SK-N-SH (cell line): Measurements from ENCODE around the gene FIGNL2. TPM values are rescaled to one million over a fixed set of nuclear protein-coding genes. Genes with fewer than 3 reads are reported as not detected.

Experiments used
- CTCF ChIA-PET: fragments of 300-600, 350-600 bp; formaldehyde crosslinking; extraction: SDS; loops from one replicate; lab custom pipeline; 2021; lab: Yijun Ruan, JAX
- POLR2A ChIA-PET: fragments of 350-600 bp; sonication (Branson Sonifier 250); formaldehyde crosslinking; extraction: SDS; loops from one replicate; lab custom pipeline; 2020; ENCODE audit warnings: antibody characterized with exemption, inconsistent platforms; lab: Yijun Ruan, JAX
- DNase-seq: peaks from one replicate; pipeline ENCODE4 v3.0.0; 2012
- H2AFZ ChIP-seq: fragments of 200-600 bp; sonication (generic); 2 replicates; pipeline ENCODE4 v1.8.1; 2016; ENCODE audit warnings: antibody characterized with exemption, mild to moderate bottlenecking, low read depth
- H3F3A ChIP-seq: fragments of 200-600 bp; sonication (generic); replicated peaks from 2 replicates; pipeline ENCODE3; 2016; ENCODE audit warnings: antibody characterized with exemption, mild to moderate bottlenecking; ENCODE audit not compliant: insufficient read depth
- H3K27ac ChIP-seq, 2 experiments: fragments of 200-500 bp in 1 of 2; fragments of 200-600 bp in 1 of 2; sonication (Bioruptor generic) in 1 of 2; sonication (generic), shearing (Covaris generic) in 1 of 2; 2 replicates each; pipeline versions ENCODE4 v1.5.1 to v1.6.1; 2014 to 2016; ENCODE audit warnings: low read depth in 2 of 2, inconsistent platforms in 1 of 2, low read length in 1 of 2, mild to moderate bottlenecking in 1 of 2, mixed read lengths in 1 of 2
- H3K27me3 ChIP-seq: fragments of 200-600 bp; sonication (generic), shearing (Covaris generic); 2 replicates; pipeline ENCODE4 v1.6.1; 2016; ENCODE audit warnings: mixed run types; ENCODE audit not compliant: insufficient read depth
- H3K36me3 ChIP-seq, 2 experiments: fragments of 200-500 bp in 1 of 2; fragments of 200-600 bp in 1 of 2; sonication (Bioruptor generic) in 1 of 2; sonication (generic) in 1 of 2; replicated peaks in 1 of 2; 2 replicates each; pipeline versions ENCODE3 to v1.5.1; 2014 to 2016; ENCODE audit warnings: low read length in 1 of 2, mild to moderate bottlenecking in 1 of 2; ENCODE audit not compliant: insufficient read depth in 2 of 2, control insufficient read depth in 1 of 2
- H3K4me1 ChIP-seq, 2 experiments: fragments of 200-500 bp in 1 of 2; fragments of 200-600 bp in 1 of 2; sonication (Bioruptor generic) in 1 of 2; sonication (generic), shearing (Covaris generic) in 1 of 2; 2 replicates each; pipeline versions ENCODE4 v1.5.1 to v1.6.1; 2014 to 2016; ENCODE audit warnings: low read depth in 1 of 2, low read length in 1 of 2, mixed run types in 1 of 2; ENCODE audit not compliant: insufficient read depth in 2 of 2, control insufficient read depth in 1 of 2
- H3K4me2 ChIP-seq: fragments of 200-600 bp; sonication (generic), shearing (Covaris generic); 2 replicates; pipeline ENCODE4 v1.6.1; 2017; ENCODE audit warnings: mixed run types
- H3K4me3 ChIP-seq, 2 experiments: fragments of 200-500 bp in 1 of 2; fragments of 200-600 bp in 1 of 2; sonication (Bioruptor generic) in 1 of 2; sonication (generic), shearing (Covaris generic) in 1 of 2; 2 replicates each; pipeline versions ENCODE4 v1.5.1 to v1.8.1; 2014 to 2016; ENCODE audit warnings: low read depth in 2 of 2, inconsistent platforms in 1 of 2, low read length in 1 of 2, mild to moderate bottlenecking in 1 of 2, mixed read lengths in 1 of 2, moderate library complexity in 1 of 2
- H3K79me2 ChIP-seq: fragments of 200-600 bp; sonication (generic); 2 replicates; pipeline ENCODE4 v1.8.1; 2017; ENCODE audit warnings: mild to moderate bottlenecking; ENCODE audit not compliant: insufficient read depth
- H3K9ac ChIP-seq: fragments of 200-600 bp; sonication (generic); 2 replicates; pipeline ENCODE4 v1.6.1; 2017; ENCODE audit warnings: mixed run types
- H3K9me2 ChIP-seq: fragments of 200-600 bp; sonication (generic); 2 replicates; pipeline ENCODE4 v1.6.1; 2017; ENCODE audit warnings: mixed run types
- H3K9me3 ChIP-seq: fragments of 200-600 bp; sonication (generic); 2 replicates; pipeline ENCODE4 v1.6.1; 2017; ENCODE audit warnings: mixed run types, mild to moderate bottlenecking, moderate library complexity
- H4K20me1 ChIP-seq: fragments of 200-600 bp; sonication (generic); 2 replicates; pipeline ENCODE4 v1.6.1; 2017; ENCODE audit warnings: mild to moderate bottlenecking, mixed run types; ENCODE audit not compliant: insufficient read depth
- CHD2 ChIP-seq: fragments of 150-350 bp; IDR thresholded peaks from 2 replicates; pipeline ENCODE4 v1.6.1; 2018; ENCODE audit warnings: low read length; ENCODE audit not compliant: partially characterized antibody
- EP300 ChIP-seq, 2 experiments: IDR thresholded peaks; 2 replicates each; pipeline versions ENCODE4 v1.4.0 to v1.6.1; 2012; ENCODE audit warnings: borderline replicate concordance in 1 of 2, low read depth in 1 of 2, low read length in 1 of 2
- EZH2phosphoT487 ChIP-seq: fragments of 200-600 bp; sonication (generic); IDR thresholded peaks from 2 replicates; pipeline ENCODE4 v1.6.1; 2017; ENCODE audit warnings: low read depth, mixed run types, mild to moderate bottlenecking, antibody characterized with exemption, moderate library complexity, borderline replicate concordance
- FOXJ3 ChIP-seq: sonication (generic); formaldehyde crosslinking; IDR thresholded peaks from 2 replicates; pipeline ENCODE4 v1.5.1; 2020; ENCODE audit warnings: mild to moderate bottlenecking, missing genetic modification reagents
- FOXM1 ChIP-seq: IDR thresholded peaks from 2 replicates; pipeline ENCODE4 v1.4.0; 2012; ENCODE audit warnings: low read depth, mild to moderate bottlenecking
- GATA2 ChIP-seq: sonication (generic); formaldehyde crosslinking; IDR thresholded peaks from 2 replicates; pipeline ENCODE4 v1.5.0; 2020; ENCODE audit warnings: mild to moderate bottlenecking, missing genetic modification reagents
- IRF3 ChIP-seq: fragments of 150-350 bp; IDR thresholded peaks from 2 replicates; pipeline ENCODE4 v1.6.1; 2016; ENCODE audit warnings: mild to moderate bottlenecking, low read depth, low read length
- MAX ChIP-seq: IDR thresholded peaks from 2 replicates; pipeline ENCODE4 v1.4.0; 2012; ENCODE audit warnings: low read depth
- MXI1 ChIP-seq: IDR thresholded peaks from 2 replicates; pipeline ENCODE4 v1.6.1; 2012; ENCODE audit warnings: mild to moderate bottlenecking, low read depth, low read length, improper control_type of control experiment
- NFIC ChIP-seq: IDR thresholded peaks from 2 replicates; pipeline ENCODE4 v1.4.0; 2012; ENCODE audit warnings: borderline replicate concordance
- PBX3 ChIP-seq: IDR thresholded peaks from 2 replicates; pipeline ENCODE4; 2012
- POLR2AphosphoS5 ChIP-seq: IDR thresholded peaks from 2 replicates; pipeline ENCODE4 v1.6.1; 2012; ENCODE audit warnings: low read depth, low read length
- RAD21 ChIP-seq: IDR thresholded peaks from 2 replicates; pipeline ENCODE4 v1.6.1; 2012; ENCODE audit warnings: mild to moderate bottlenecking, low read length
- REST ChIP-seq: IDR thresholded peaks from 2 replicates; pipeline ENCODE4 v1.6.1; 2012; ENCODE audit warnings: mild to moderate bottlenecking, low read depth, low read length, moderate library complexity
- RXRA ChIP-seq: IDR thresholded peaks from 2 replicates; pipeline ENCODE4 v1.4.0; 2012; ENCODE audit warnings: low read depth, mild to moderate bottlenecking, borderline replicate concordance
- SIN3A ChIP-seq: IDR thresholded peaks from 2 replicates; pipeline ENCODE4 v1.6.1; 2012; ENCODE audit warnings: low read depth, mild to moderate bottlenecking, low read length, moderate library complexity, borderline replicate concordance
- SMC3 ChIP-seq: IDR thresholded peaks from 2 replicates; pipeline ENCODE4 v1.6.1; 2012; ENCODE audit warnings: low read depth, low read length, improper control_type of control experiment
- TAF1 ChIP-seq: IDR thresholded peaks from 2 replicates; pipeline ENCODE4 v1.6.1; 2012; ENCODE audit warnings: low read depth, mild to moderate bottlenecking, low read length, moderate library complexity, borderline replicate concordance
- USF1 ChIP-seq: IDR thresholded peaks from 2 replicates; pipeline ENCODE4 v1.4.0; 2012; ENCODE audit warnings: low read depth, borderline replicate concordance
- USF2 ChIP-seq: fragments of 150-350 bp; IDR thresholded peaks from 2 replicates; pipeline ENCODE4 v1.6.1; 2017; ENCODE audit warnings: antibody characterized with exemption, low read length, low read depth, borderline replicate concordance
- WGBS: methylation state at CpG from one replicate; pipeline ENCODE4 v1.1.6; 2017; ENCODE audit warnings: low lambda C conversion rate; 5-methylcytosine and 5-hydroxymethylcytosine counted together
- polyA plus RNA-seq, 3 experiments: library from polyadenylated mRNA; depleted of rRNA; stranded (reverse); fragments of >200 nt; gene quantifications; 2 replicates each; pipeline ENCODE4 v1.2.3, GENCODE V29; 2012

FIGNL2 gene
- polyA plus RNA-seq, 1 of the 3 experiments (the other 2 are of a cell fraction): 0.05 TPM

GRCh38 chr12:51809193-51809592 is 39.3 kb downstream of the FIGNL2 start:
- Histone ChIP-seq H3K9ac (no peak overlapping the region), H3K9me3 (no peaks in the 10 kb centered on the region), H3K36me3 (peaks cover 5 to 21% of the 10 kb centered on the region in 2 experiments), H3K9me2 (no peaks in the 10 kb centered on the region), H3K27ac (no peak overlapping the region), H3K4me1 (peaks cover 0 to 3% of the 10 kb centered on the region in 2 experiments; a peak in 1 of 4 replicates), H3K4me2 (no peak overlapping the region), H3K27me3 (no peaks in the 10 kb centered on the region), H4K20me1 (no peaks in the 10 kb centered on the region), H3F3A (peaks cover 11% of the 10 kb centered on the region), H3K4me3 (no peak overlapping the region), H3K79me2 (no peaks in the 10 kb centered on the region), H2AFZ (no peak overlapping the region)
- DNase-seq: no peak
- ChIA-PET POLR2A (no interaction called here), CTCF (no interaction called here)
- WGBS: 89% methylated on average over 3 of the region's 3 CpGs
- TF ChIP-seq IRF3: no peak
- no peak for TF ChIP-seq FOXM1
- no peak for TF ChIP-seq PBX3
- no peak for TF ChIP-seq FOXJ3
- TF ChIP-seq CHD2: no peak
- TF ChIP-seq EZH2phosphoT487: no peak
- no peak for TF ChIP-seq POLR2AphosphoS5
- TF ChIP-seq RAD21: no peak
- no peak for TF ChIP-seq REST
- TF ChIP-seq USF2: no peak
- TF ChIP-seq NFIC: no peak
- TF ChIP-seq EP300 (IDR thresholded peaks at IDR 0.05; ENCODE audit: borderline replicate concordance in 1 of 2, low read depth in 1 of 2, low read length in 1 of 2): no peak
- no peak for TF ChIP-seq USF1
- no peak for TF ChIP-seq SIN3A
- no peak for TF ChIP-seq TAF1
- TF ChIP-seq SMC3: no peak
- TF ChIP-seq GATA2 (CRISPR knock-in tag): no peak
- TF ChIP-seq MAX: no peak
- TF ChIP-seq RXRA: no peak
- TF ChIP-seq MXI1: no peak
